ENCODE data around the gene TMEM220. TPM values are rescaled to one million over a fixed set of nuclear protein-coding genes. Genes with fewer than 3 reads are reported as not detected.

TMEM220 gene
- total and polyA plus RNA-seq, 4 donors: 2.8 to 13.8 (median 7.1) TPM

DNA sequence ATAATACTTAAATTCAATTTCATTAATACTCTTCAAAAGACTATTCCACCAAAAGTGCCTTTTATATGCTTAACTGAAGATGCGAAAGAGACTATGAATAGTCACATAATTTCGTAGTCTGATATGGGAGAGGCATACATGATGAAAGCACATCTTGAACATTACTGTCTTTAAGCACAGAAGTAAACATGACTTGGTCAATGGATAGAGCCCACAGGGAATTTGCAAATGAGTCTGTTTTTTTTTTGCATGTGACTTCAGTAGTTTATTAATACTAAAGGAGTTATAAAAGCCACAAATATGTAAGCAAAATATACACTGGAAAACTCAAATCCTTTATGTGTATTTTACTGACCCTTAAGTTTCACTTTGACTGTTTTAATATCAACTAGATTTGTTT lies 16.5 kb downstream of the TMEM220 start:
- H3K4me3 ChIP-seq: no peak overlapping the region
- TF ChIP-seq CTCF (IDR thresholded peaks at IDR 0.05; ENCODE audit: control extremely low read depth, extremely low read depth): no peak
- peaks cover 20 to 35% (median 25%) of the 10 kb centered on the region in 4 donors for H3K36me3 ChIP-seq (ENCODE audit: control insufficient read depth in 4 of 4, insufficient read depth in 4 of 4, low read length in 4 of 4)
- ATAC-seq (ENCODE audit: insufficient read depth, low FRiP score): no peak
- DNase-seq: no peak
- H3K9ac ChIP-seq (ENCODE audit: insufficient read depth in 1 of 2, low read length in 2 of 2): no peak overlapping the region
- H3K27me3 ChIP-seq (ENCODE audit: control insufficient read depth in 3 of 3, insufficient read depth in 3 of 3, low read length in 2 of 3): no peaks in the 10 kb centered on the region
- no peaks in the 10 kb centered on the region for H3K9me3 ChIP-seq (ENCODE audit: control insufficient read depth in 4 of 4, insufficient read depth in 3 of 4, low read length in 3 of 4)
- peaks cover 0 to 2% (median 0%) of the 10 kb centered on the region in 5 donors for H3K4me1 ChIP-seq (ENCODE audit: control insufficient read depth in 5 of 5, insufficient read depth in 5 of 5, low read length in 5 of 5)
- WGBS, 2 donors: 92% methylated on average over 2 of the region's 2 CpGs
- no peak overlapping the region for H3K27ac ChIP-seq (ENCODE audit: low read depth in 1 of 2, low read length in 1 of 2)

- ATAC-seq (ENCODE audit: insufficient read depth, low FRiP score) (no peak), DNase-seq (no peak)
- no peak overlapping the region for H3K4me3 ChIP-seq
- no peak overlapping the region for H3K9ac ChIP-seq (ENCODE audit: insufficient read depth in 1 of 2, low read length in 2 of 2)
- H3K27ac ChIP-seq (ENCODE audit: low read depth in 1 of 2, low read length in 1 of 2): no peak overlapping the region
- TF ChIP-seq CTCF (IDR thresholded peaks at IDR 0.05; ENCODE audit: control extremely low read depth, extremely low read depth): no peak
- H3K9me3 ChIP-seq (ENCODE audit: control insufficient read depth in 4 of 4, insufficient read depth in 3 of 4, low read length in 3 of 4): no peaks in the 10 kb centered on the region
- WGBS, 2 donors: 91 to 92% methylated on average over 5 of the region's 5 CpGs
- no peaks in the 10 kb centered on the region for H3K27me3 ChIP-seq (ENCODE audit: control insufficient read depth in 3 of 3, insufficient read depth in 3 of 3, low read length in 2 of 3)
- peaks cover 0 to 2% (median 0%) of the 10 kb centered on the region in 5 donors for H3K4me1 ChIP-seq (ENCODE audit: control insufficient read depth in 5 of 5, insufficient read depth in 5 of 5, low read length in 5 of 5)
- peaks cover 17 to 41% (median 26%) of the 10 kb centered on the region in 4 donors for H3K36me3 ChIP-seq (ENCODE audit: control insufficient read depth in 4 of 4, insufficient read depth in 4 of 4, low read length in 4 of 4)
Measured at GRCh38 chr17:10705727-10706126, 24.1 kb downstream of the TMEM220 start.

GRCh38 chr17:10702574-10702973 lies 27.2 kb downstream of the TMEM220 start:
- Histone ChIP-seq H3K4me1 (ENCODE audit: control insufficient read depth in 5 of 5, insufficient read depth in 5 of 5, low read length in 5 of 5) (peaks cover 0 to 6% (median 2%) of the 10 kb centered on the region in 5 donors), H3K9ac (ENCODE audit: insufficient read depth in 1 of 2, low read length in 2 of 2) (no peak overlapping the region), H3K27ac (ENCODE audit: low read depth in 1 of 2, low read length in 1 of 2) (no peak overlapping the region), H3K4me3 (no peak overlapping the region), H3K9me3 (ENCODE audit: control insufficient read depth in 4 of 4, insufficient read depth in 3 of 4, low read length in 3 of 4) (no peaks in the 10 kb centered on the region), H3K36me3 (ENCODE audit: control insufficient read depth in 4 of 4, insufficient read depth in 4 of 4, low read length in 4 of 4) (peaks cover 8 to 21% (median 12%) of the 10 kb centered on the region in 4 donors), H3K27me3 (ENCODE audit: control insufficient read depth in 3 of 3, insufficient read depth in 3 of 3, low read length in 2 of 3) (no peaks in the 10 kb centered on the region)
- WGBS, 2 donors: 31 to 62% methylated on average over 2 of the region's 2 CpGs
- ATAC-seq (ENCODE audit: insufficient read depth, low FRiP score) (no peak), DNase-seq (peak in 1 of 3 donors; percentile 7)
- TF ChIP-seq CTCF (IDR thresholded peaks at IDR 0.05; ENCODE audit: control extremely low read depth, extremely low read depth): no peak

DNA sequence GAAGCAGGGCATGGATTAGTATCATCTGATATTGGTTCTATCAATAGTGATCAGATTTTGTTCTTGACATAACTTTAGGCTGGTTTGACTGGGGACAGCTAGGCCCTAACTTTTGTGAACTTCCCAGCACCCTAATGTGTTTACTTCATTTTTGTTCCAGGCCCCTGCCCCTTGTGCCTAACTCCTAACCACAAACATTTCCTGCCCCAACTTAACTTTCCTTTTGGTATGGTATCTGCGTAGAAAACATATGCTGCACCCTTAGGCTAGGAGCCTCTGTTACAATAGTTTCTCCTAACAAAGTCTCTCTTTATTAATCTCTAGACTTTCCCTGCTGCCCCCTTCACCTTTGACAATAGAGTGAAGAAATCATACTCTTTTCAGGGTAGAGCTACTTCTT lies 30.0 kb downstream of the TMEM220 start:
- no peak for DNase-seq
- Histone ChIP-seq H3K36me3 (ENCODE audit: control insufficient read depth in 4 of 4, insufficient read depth in 4 of 4, low read length in 4 of 4) (peaks cover 3 to 8% (median 6%) of the 10 kb centered on the region in 4 donors), H3K9me3 (ENCODE audit: control insufficient read depth in 4 of 4, insufficient read depth in 3 of 4, low read length in 3 of 4) (no peaks in the 10 kb centered on the region), H3K4me3 (no peak overlapping the region), H3K4me1 (ENCODE audit: control insufficient read depth in 5 of 5, insufficient read depth in 5 of 5, low read length in 5 of 5) (peaks cover 4 to 15% (median 8%) of the 10 kb centered on the region in 5 donors), H3K27ac (ENCODE audit: low read depth in 1 of 2, low read length in 1 of 2) (no peak overlapping the region), H3K9ac (ENCODE audit: insufficient read depth in 1 of 2, low read length in 2 of 2) (no peak overlapping the region), H3K27me3 (ENCODE audit: control insufficient read depth in 3 of 3, insufficient read depth in 3 of 3, low read length in 2 of 3) (no peaks in the 10 kb centered on the region)
- 38 to 58% methylated on average over 1 of the region's 1 CpG for WGBS, 2 donors
- ATAC-seq (ENCODE audit: insufficient read depth, low FRiP score): no peak
- no peak for TF ChIP-seq CTCF (IDR thresholded peaks at IDR 0.05; ENCODE audit: control extremely low read depth, extremely low read depth)
